Measurements from ENCODE around the gene FRMD4A.
"Not testable (repeated sequence)": the region's sequence is repeated elsewhere in the genome, so short reads cannot be mapped to it uniquely, and the experiment has no call there.

Gene FRMD4A

DNA sequence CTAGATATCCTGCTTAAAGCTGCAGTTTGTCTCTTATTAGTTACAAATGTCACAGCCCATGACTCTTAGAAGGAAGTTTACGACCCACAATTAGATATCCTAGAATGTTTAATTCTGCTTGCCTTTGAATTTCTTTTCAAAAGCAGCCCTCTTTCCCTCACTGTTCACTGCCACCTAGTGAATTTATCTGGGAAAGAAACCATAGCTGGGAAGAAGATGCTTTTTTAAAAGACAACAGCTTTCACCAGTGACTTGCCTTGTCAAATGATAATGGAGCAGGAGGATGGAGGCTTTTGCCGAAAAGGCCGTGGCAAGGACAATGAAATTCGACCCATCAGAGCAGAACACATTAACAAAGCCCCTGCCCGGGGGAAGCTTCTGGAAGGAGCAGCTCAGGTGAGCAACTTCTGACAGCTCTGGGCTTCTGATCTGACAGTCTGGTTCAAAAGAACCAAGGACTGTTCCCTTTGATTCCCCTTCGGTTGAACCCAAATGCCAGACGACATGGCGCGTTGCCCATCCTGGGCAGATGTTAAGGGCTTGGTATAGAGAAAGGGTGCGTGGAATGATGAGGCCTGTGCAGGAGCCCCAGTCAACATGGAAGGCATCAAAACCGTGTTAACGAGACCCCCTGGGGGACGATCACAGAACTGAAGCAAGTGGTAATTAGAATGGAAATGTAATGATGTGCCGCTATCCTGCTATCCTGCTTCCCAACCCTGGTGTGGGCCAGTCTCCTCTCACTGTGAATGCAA, 236.8 kb downstream of the FRMD4A start:
- DNase-seq = no peak

DNA sequence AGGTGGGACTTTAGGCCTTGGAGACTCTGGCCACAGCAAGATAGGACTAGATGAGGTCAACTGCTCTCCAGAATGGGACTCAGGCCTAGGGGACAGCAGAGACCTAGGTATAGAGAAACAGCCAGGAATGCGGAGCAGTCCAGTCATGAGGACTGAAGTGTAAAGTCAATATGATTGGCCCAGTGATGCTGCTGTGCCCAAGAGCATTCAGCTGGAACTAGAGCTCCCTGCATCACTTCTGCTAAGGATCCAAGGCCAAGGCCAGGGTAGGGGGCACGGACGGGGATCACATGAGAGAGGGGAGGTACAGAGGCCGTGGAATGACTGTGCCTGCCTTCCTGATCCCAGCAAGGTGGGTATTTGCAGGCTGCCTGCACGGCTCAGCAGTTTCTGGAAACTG, 237.9 kb downstream of the FRMD4A start:
- no peak for DNase-seq

DNA sequence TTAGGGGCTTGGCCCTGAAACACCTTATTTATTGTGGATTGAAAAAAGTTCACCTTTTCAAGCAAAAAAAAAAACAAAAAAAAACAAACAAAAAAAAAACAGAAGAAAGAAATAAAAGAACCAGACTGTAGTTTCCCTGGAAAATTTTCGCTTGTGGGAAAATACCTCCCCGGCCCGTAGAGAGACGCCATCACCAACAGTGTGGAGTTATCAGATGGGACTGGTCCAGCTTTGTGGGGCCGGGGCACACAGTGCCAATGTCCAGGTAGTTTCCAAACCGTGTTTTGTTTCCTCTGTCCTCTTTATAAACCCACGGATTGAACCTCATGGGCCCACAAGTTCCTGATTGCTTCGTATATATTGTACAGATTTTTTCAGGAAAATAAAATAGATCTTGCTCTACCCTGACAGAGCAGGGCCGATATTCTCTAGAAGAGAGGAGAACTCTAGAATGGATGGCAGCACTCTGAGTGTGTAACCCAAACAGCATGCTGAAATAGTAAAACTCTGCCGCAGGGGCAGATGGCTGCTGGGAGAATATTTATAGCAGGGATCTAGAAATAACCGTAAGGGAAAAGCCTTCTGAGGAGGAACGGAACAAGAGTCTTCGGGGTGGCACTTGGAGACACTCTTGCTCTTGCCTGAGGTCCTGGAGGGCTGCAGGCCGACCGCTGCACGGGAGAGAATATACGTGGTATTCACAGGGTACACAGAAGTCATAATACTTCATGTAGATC, 241.0 kb downstream of the FRMD4A start:
- DNase-seq = peak in 1 of 14 donors; percentile 7

DNA sequence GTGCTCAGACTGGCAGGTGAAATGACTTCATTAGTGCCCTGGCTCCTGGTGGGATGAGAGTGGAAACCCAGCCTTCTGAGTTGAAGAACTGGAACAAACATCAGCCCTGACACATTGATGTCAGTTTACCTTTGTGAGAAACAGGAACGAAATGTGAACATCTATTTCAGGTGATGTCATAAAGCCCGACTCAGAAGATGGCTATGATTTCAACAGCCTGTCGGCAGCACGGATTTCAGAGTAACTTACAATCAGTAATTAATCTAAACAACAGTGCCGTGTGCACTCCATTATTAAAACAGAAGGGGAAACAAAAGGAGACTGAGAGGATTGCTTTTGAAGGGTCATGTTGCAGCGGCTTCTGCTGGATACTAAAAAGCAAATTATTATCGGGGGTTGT, 243.2 kb downstream of the FRMD4A start:
- no peak for DNase-seq

DNA sequence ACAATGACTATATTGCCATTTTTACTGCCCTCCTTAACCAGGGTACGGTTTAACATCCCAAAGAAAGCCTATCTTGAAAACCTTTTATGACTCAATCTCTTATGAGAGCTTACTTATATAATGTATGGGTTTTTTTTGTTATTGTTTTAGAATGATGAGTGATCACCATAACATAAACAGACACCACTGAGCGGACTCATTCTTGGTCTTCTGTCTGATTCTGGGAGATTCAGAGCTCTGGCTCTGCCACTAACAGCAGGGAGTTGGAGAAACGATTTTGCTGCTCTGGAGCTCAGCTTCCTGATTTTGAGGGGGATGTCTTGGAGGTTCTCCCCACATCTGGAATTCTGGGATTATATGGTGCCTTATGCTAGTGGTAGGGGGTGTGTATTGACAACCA, 244.1 kb downstream of the FRMD4A start:
- no peak for DNase-seq

DNA sequence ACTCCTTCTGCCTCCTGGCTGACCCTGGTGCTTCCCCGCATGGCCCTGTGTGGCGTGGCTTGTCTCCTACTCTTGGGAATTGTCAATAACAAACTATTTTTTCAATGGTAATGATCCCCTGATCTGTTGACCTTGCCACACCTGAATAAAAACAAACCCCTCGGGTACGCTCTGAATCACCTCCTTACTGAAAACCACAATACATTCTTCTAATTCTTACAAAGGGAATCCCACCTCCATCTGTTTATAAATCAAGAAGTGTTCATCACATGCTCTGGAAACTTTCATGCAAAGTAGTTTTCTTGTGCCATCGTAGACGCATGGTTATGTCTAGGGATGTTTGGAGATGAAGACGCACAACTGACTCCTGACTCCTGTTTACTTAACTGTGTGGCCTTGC, 245.8 kb downstream of the FRMD4A start:
- no peak for DNase-seq

DNA sequence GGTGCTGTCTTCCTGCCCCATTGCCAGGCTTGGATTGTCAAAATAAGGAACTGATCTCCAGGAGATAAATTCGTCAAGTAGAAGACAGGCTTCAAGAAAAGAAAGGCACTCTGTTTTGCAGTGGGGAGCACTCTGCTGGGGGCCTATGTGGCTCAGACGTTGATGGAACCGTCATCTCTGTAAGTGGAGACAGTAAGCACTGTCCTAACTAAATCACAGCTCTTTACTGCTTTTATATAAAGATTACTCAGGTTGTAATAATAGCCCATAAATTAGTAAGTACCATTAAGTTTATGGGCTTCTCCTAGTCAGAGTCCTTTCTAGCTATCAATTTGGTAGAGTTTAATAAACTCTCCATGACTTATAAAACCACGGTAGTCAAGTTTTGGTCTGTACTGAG, 249.9 kb downstream of the FRMD4A start:
- no peak for DNase-seq

DNA sequence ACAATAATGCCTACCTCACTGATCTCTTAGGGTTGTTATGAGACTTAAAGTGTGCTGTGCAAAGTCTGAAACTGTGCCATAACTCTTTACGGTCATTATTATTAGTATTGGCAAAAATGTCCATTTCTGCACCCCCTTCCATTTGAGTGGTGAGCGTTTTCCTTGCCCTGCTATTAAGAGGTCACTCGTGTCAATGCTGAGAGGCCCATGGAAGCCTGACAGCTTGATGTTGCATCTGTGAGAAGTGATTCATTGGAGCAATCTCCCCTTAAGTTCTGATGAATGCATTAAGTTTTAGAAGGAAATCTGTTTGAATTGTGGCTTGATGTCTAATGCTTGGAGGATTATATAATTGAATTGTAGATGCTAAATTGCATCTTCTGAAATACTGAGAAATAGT, 253.3 kb downstream of the FRMD4A start:
- DNase-seq = no peak

DNA sequence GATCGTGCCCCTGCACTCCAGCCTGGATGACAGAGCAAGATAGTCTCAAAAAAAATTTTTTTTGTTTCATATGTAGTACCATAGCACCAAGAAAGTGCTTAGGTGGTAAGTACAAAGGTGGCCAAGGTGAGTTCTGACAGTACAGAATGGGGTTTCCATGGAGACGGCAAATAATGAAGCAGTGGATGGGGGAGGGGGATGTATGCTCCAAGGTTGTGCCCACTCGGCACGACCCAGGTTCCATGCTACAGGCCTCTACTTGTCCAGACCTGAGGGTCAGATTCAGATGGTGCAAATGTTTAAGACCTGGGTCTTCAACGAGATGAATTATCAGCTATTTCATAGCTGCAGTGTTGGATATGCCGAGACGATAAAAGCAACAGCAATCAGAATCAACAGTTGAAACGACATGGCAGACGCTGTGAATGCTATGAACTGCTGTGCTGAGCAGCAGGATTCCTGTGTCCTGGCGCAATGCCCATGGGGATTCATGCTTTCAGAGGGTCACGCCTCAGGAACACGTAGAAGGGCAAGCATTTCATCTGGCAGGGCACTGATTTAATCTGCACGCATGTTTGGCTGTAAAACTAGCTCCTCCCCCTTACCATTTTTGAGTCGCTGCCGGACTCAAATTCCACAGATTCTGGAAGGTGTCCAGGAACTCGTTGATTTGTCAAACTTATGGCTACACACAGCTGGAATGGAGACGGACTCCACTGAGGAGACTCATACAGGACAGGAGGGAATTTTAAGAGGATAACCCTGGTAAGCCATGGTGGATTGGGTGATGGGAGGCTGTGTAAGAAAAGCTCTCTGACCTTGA, 256.5 kb downstream of the FRMD4A start:
- no peak for DNase-seq

DNA sequence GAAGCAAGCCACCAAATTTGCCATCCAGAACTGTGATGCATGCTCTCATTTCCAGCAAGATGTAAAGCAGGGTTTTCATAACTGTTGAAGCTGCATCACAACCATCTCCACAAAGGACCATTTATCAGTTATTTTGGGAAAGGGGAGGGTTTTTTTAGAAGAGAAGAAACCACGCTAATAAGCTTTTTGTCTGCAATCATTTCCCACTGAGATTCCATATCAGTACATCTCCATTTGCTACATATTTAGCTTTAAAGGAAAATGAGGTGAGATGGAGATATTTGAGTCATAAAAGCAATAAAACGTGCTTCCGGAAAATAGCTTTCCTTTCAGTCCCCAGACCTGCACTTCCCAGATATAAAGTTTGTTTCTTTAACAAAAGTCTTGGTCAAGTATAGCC, 258.2 kb downstream of the FRMD4A start:
- no peak for DNase-seq

DNA sequence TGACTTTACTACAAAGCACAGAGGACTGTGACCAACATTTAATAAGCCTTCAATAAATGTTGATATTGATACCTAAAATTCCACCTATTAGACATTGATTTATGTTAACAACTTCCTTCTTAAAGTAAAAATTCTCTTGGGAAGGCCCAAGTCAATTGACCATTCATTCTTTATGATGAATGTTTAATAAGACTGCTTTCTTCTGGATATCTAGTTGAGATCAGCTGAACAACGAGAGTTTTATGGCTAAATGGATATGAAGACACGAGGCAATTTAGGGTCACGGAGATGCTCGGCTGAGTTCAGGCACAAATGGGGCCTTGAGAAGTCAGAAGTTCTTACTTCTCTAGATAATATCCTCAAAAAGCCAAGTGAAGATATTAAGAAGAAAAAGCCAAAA, 258.8 kb downstream of the FRMD4A start:
- DNase-seq = no peak

DNA sequence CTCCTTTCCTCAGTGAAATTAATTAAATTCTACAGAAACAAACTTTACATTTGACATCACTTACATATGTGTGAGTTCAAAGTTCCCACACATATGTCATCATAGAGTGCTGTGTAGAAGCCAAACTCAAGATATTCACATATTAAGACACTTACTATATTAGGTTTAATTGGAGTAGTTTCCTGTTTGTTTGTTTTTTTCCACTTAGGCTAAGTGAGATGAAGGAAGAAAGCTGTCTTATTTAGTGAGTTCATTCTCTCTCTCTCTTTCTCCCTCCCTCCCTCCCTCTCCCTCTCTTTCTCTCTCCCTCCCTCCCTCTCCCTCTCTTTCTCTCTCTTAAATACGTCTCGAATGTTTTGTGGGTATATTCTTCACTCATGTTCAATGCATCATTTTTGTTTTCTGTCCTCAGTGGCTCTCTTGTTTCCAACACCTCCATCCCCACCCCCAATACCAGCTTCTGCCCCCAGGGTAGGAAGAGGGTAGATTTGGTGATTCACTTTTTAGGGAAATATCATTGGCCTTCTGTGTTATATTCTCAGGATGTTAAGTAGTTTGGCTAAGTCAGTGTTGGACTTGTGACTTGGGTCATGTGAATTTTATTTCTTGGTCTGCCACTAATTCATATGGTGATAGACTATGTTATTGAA, 262.0 kb downstream of the FRMD4A start:
- no peak for DNase-seq

DNA sequence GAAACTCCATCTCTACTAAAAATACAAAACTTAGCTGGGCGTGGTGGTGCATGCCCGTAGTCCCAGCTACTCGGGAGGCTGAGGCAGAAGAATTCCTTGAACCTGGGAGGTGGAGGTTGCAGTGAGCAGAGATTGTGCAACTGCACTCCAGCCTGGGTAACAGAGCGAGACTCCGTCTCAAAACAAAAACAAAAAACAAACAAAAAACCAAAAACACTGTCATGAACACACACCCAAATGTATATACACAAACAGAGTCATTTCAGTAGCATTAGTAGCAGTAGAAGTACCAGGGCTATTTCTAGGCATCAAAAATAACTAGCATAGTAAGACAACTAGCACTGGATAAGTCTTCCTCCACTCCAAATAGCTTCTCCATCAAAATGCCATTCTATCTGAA, 263.1 kb downstream of the FRMD4A start:
- DNase-seq = not testable (repeated sequence)

DNA sequence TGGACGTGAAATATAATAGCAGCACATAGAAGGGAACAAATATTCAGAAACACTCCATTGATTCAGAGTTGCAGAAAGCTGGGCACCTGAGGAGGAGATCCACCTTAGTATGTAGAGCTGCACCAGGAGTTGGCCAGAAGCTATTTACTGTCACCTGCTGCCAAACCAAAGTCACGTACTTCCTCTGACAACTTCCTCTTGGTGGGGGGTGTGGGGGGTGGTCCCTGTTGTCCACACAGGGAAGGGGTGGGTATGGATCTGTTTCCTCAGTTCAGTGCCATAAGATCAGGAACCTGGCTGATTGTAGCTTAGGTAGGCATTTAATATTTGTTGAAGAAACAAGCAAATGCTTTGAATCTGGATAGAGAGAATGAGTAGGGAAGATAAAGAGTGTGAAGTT, 264.6 kb downstream of the FRMD4A start:
- no peak for DNase-seq

DNA sequence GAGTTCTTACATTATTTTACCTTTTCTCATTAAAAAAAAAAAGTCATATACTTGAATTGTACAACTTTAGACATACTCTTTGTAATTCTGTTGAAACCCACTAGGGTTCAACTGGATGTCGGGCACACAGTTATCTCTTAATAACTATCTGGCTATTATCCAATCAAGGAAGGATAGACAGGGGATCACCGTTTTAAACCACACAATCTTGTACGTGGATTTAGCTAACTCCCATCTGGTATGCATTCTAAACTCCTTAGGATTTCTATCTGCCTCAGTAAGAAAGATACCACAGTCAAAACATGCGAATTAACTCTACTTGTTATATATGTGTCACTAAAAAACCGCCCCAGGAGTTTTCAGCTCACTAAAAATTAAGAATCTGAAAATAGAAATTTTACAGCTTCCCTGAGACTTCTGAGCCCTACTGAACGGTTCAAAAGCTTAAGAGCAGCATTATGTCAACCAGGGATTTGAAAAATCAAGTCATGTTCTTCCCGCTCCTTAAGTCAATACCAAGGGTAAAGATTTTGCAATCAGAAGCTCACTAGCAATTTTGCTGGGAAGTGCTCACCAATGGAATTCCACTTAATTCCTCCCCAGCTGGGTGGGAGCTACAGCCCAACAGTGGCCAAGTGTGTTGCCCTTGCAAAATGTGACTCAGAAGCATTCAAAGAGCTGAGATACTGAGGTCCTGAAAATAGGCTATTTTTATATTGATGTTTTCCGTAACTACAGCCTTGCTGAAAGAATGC, 267.0 kb downstream of the FRMD4A start:
- DNase-seq = peak in 1 of 14 donors; percentile 37

DNA sequence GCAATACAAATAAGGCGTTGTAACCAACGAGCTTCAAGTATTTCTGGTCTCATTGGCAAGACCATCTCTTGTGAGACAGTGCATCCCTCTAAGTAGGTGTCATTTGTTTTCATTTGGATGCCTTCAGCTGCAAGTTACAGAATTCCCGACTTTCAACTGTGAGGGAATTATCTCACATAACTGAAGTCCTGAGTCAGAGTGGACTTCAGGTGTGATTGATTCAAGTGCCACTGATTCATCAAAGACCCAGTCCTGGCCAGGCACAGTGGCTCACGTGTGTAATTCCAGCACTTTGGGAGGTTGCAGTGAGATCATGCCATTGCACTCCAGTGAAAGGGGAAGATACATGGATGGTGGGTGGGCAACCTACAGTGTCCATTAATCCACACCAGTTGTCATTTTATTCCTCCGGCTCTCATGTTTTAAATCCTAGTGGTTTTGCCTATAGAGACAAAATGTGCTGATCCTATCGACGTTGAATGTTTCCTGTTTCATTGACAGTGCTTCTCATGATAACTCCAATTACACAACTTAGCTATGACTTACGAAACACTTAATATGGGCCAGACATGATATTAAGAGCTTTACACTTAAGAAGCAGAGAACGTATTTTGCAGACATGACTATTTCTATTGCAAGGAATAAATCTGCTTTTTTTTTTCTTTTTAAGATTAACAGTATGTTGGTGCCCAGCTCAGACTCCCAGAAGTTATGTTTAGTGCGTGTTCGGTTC, 268.0 kb downstream of the FRMD4A start:
- DNase-seq = no peak

DNA sequence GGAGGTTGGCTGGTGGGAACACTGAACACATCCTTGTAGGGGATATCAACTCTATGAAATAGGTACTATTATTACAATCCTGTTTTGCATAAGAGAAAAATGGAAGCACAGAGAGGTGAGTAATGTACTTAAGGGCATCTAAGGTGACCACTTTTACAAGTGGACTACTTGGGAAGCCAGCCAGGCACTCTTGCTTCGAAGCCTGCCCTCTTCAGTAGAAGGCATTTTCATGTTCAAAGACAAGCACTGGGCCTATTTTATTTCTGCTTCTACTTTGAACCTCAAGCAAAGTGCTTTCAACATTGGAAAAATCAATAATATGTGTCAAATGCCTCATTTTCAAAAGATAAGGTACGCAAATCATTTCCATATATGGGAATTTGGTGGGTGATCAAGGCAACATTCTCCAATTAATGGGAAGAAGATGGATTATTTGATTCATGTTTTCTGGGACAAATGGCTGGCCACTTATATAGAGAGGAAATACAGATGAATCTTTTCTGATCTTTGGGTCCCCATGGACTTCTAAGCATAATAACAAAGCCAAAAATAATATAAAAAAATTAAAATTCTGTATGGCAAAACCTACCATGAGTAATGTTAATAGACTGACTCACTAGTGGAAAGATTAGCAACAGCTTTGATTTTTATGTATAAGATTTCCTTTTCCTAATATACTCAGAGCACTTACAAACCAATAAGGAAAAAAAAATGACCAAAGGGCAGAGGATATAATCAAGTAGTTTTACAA, 270.2 kb downstream of the FRMD4A start:
- DNase-seq = no peak

DNA sequence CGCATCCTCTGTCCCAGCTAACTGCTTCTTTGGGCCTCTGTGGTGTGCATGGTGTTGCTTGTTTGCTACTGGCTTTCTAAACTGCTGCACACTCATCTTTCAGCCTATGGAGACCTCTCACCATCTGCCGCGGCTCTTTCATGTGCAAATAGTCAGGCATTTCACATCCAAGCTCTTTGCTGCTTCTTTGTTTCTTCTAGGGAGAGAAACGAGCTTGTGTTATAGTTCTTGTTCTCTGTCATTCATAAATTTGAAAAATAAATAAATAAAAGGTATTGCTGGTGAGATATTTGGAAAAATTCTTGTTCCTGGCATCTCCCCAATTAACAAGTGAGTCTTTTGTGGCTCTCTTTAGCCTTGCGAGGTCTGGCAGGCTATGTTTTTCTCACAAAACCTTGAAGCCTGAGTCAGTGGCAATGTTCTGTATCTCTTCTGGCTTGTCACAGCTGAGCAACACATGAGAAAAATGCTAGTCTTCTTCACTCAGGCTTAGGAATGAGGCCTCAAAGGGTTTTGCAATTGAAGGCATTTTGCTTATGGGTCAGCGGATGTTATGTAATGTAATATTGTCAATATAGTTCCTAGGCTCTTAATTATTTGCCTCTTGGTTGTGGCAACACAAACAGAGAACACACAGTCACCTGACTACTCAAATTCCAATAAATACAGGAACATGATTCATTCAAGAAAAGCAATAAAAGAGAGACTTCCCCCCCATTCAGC, 274.0 kb downstream of the FRMD4A start:
- no peak for DNase-seq

DNA sequence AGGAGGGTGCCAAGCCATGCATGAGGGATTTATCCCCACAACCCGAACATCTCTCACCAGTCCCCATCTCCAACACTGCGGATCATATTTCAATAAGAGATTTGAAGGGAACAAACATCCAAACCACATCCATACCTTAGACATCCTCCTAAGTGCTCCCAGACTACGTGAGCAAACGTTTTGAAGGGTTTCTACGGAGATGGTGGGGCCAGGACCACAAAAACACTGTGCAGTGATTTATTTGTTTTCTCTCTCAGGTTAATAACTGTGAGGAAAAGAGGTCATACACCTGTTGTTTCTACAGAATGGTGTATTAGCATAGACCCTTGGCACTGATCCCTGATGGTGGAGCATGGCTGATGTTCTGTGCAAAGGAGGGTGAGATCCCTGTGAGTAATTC, 277.8 kb downstream of the FRMD4A start:
- no peak for DNase-seq

DNA sequence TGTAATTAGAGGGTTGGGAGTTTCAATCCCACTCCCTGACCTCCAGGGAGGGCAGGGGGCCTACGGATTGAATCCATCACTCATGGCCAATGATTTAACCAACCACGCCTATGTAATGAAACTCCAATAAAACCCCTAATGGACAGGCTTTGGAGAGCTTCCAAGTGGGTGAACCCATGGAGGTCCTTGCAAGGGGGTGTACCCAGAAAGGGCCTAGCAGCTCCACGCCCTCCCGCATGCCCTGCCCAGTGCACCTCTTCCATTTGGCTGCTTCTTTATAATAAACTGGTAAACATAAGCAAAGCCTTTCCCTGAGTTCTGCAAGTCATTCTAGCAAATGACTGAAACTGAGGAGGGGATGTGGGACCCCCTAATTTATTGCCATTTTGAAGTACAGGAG, 280.1 kb downstream of the FRMD4A start:
- no peak for DNase-seq
